Measurements from ENCODE around the gene HSPB3.
"Not testable (repeated sequence)": the region's sequence is repeated elsewhere in the genome, so short reads cannot be mapped to it uniquely, and the experiment has no call there.

The HSPB3 gene, protein sequence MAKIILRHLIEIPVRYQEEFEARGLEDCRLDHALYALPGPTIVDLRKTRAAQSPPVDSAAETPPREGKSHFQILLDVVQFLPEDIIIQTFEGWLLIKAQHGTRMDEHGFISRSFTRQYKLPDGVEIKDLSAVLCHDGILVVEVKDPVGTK

GRCh38 chr5:54455413-54456157 is at the start of gene HSPB3:
Gene HSPB3 (plus strand): TSS chr5:54455699. CDS start chr5:54455790, 91 bp downstream.
- DNase-seq, result no peak

- no peak for DNase-seq
Measured at GRCh38 chr5:54411176-54411575, 44.3 kb upstream of the HSPB3 start.

DNA sequence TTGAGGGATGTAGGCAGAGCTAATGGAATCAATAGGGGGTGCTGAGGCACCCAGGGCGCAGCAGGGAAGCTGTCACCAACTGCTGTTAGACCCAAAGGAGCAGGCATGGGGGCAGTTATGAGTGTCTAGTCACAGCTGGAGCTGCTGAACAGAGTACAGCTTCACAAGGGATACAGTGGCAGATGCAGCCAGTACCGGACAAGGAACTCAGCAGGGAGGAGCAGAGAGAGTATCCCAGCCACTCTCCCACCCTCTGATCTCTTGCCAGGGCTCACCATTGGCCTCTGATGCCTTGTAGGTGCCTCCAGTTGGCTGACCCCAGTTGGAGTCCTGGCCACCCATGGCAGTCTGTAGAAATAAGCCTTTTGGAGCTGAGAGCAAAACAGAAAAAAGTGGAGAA is 42.6 kb upstream of the HSPB3 start:
- no peak for DNase-seq

- DNase-seq, result no peak
Measured at GRCh38 chr5:54415147-54415546, 40.4 kb upstream of the HSPB3 start.

DNA sequence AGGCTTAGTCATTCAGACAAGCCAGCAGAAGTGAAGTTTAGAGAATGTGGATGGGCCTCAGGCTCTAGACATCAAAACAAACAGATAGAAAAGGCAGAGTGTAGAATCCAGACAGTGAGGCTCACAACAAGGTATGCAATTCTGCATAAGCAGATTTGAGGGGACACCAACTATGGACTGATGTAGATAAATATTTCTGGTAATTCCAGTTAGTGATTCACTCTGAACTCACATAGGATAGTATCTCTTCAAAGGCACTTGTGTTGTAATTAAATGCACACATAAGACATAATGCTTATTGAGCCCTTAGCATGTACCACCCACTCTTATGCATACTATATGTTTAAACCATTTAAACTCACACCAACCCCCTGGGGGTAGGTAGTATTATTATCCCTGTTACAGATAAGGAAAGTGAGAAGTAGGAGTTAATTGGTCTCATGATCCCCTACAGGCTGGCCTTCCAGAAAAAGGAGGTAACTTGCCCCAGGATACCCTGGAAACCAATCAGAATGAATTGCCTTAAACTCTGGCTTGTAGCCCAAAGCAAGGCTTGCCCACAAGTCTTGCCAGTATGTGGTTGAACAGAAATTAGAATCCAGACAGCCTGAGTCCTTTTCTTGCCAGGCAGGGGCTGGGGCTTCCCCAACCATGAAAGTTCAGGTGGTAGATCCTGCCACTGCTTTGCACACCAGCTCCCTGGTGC is 39.5 kb upstream of the HSPB3 start:
- DNase-seq, result peak; percentile 38

GRCh38 chr5:54419573-54420423 is 35.7 kb upstream of the HSPB3 start:
- peak; percentile 82 for DNase-seq

DNA sequence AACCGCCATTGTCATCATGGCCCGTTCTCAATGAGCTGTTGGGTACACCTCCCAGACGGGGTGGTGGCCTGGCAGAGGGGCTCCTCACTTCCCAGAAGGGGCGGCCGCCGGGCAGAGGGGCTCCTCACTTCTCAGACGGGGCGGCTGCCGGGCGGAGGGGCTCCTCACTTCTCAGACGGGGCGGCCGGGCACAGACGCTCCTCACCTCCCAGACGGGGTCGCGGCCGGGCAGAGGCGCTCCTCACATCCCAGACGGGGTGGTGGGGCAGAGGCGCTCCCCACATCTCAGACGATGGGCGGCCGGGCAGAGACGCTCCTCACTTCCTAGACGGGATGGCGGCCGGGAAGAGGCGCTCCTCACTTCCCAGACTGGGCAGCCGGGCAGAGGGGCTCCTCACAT is 35.0 kb upstream of the HSPB3 start:
- DNase-seq, result not testable (repeated sequence)

DNA sequence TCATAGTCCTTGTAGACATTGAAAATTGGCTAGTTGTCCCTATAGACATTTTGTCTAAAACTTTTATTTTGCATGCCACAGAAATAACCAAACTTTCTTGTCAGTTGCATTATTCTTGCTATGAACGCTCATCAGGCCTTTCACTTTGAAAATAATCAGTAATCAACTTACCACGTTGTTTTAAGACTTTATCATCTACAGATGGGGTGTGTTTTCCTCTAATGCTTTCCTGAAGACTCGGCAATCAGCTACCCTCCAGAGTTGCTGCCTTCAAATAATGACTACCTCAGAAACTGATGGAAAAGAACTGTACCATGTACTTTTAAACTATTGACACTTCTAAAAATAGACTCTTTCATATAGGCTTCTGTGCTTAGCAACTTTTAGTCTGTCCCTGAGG is 33.5 kb upstream of the HSPB3 start:
- no peak for DNase-seq

DNA sequence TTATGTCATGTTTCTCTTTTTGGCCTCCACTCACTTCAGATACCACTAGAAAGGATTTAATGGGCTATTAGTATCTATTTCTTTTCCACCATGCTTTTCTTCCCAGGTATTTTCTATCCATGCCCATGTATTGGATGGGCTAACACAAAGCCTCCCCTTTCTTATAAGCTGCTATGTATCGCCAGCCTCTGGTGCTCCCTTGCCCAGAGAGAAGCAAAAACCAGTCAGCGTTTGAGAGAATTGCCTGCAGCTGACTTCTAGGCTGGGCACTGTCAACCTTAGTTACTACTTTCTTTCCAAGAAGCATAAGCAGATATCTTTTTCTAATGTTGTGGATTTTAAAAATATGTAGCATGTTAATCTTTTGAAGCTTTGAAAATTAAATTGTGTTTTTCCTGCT is 30.2 kb upstream of the HSPB3 start:
- DNase-seq, result no peak

DNA sequence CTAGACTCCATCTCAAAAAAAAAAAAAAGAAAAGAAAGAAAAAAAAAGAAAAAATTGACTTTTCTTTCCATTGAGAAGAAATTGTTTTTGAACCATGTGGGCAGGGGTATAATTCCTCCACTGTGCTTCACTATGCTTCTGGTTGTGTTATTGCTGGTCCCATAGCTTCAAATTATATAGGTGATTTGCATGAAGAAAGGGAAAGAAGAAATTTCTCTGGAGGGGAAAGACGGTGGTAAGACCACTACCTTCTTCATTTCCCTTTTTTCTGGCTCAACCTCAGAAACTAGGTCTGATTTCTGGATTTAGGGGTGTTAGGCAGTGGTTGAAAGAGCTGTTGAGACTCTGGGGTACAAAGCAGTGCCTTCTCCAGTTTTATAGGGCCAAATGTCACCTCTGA is 29.3 kb upstream of the HSPB3 start:
- DNase-seq, result no peak

- DNase-seq, result not testable (repeated sequence)
Measured at GRCh38 chr5:54434650-54435049, 20.8 kb upstream of the HSPB3 start.

DNA sequence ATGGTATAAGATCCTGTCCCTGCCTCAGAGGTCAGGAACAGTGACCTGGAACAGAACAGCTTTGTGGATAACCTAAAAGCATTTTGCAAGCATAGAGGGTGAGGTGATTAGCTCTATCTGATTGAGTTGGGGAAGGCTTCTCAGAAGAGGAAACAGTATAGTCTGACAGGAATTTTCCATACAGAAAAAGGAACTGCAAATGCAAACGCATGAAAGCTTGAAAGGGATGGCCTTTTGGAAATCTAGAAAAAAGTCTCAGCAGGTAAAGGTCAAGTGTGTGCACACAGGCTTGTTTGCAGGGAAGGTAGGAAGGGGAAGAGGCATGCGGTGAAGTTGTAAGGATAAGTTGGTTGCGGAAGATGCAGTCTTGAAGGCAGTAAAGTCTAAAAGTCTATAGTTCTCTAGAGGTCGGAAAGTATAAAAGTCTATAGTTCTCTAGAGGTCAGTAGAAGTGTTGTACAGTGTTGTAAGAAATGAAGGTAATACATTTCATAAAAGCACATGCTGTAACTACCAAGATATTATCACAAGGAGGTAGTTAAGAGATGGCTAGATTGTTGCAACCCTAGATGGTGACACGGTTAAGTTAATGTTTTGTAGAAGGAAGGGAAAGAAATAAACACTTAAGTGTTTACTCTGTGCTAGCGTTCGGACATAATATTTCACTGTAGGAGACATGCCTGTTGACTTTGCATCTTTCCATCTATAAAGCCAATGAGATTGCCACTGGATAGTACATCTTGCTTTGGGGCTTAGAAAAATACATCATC is 16.7 kb upstream of the HSPB3 start:
- peak; percentile 74 for DNase-seq

GRCh38 chr5:54440456-54440893 is 15.0 kb upstream of the HSPB3 start:
- DNase-seq, result peak; percentile 40

GRCh38 chr5:54442271-54442670 is 13.2 kb upstream of the HSPB3 start:
- no peak for DNase-seq

DNA sequence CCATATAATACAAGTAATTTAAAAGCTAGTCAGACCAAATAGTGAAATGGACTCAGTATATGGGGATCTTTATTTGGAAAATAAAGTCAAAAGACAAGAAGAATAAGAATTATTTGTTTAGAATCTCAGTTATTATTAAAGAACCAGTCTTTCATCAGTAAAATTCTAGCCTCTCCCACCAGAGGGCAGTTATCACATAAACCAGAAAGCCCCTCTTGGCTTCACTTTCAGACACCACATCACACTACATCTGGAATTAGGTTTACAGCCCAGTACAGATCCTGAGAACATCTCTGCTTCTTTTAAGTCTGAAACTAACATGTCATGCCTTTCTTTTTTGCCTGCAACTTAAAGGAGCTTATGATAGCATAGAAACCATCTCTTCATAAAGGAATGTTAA is 12.2 kb upstream of the HSPB3 start:
- peak; percentile 71 for DNase-seq

DNA sequence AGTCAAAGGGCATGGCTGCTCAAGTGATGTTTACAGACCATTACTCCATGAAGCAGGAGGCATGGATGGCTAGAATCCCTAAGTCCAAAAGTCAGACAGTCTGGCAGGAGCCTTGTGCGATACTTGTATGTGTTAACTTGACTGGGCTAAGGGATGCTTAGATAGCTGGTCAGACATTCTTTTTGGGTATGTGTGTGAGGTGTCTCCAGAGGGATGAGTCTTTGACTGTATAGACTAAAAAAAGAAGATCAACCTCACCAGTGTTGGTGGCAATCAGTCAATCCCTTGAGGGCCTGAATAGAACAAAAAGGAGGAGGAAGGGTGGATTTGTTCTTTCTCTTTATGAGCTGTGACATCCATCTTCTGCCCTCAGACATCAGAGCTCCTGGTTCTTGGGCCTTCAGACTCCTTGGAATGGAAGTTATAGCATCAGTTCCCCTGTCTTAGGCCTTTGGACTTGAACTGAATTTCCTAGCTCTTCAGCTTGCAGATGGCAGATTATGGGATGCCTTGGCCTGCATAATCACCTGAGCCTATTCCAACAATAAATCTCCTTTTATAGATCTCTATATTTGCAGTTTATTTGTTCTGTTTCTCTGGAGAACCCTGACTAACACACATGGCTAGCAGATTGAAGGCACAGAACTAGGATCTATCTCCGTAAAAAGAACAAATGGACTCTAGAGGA is 9.7 kb upstream of the HSPB3 start:
- no peak for DNase-seq

GRCh38 chr5:54446379-54446732 is 9.1 kb upstream of the HSPB3 start:
- no peak for DNase-seq

- no peak for DNase-seq
Measured at GRCh38 chr5:54449923-54450322, 5.6 kb upstream of the HSPB3 start.

DNA sequence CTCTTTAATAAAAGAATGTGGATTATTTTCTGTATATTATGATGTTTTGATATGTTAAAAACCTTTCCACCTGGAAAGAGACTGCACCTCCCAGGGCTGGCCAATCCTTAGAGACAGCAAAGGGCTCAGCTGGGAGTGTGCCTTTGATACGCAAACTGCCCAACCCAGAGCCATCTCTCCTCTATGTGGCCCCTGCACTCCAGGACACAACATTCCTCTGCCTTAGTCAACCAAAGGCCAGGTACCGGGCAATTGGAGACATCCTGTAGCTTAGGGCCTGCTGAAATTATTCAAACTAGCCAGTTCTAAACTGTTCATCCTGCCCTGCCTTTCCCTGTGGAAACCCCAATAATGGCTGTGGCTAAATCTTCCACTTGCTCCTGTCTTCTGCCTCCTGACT is 5.0 kb upstream of the HSPB3 start:
- no peak for DNase-seq

GRCh38 chr5:54453046-54453445 is 2.5 kb upstream of the HSPB3 start:
- DNase-seq, result no peak

- DNase-seq, result no peak
Measured at GRCh38 chr5:54454602-54455001, 897 bp upstream of the HSPB3 start.
